GM21381 (cell line): Measurements from ENCODE around the gene MRPS11.
A peak's percentile ranks its signal among the peaks of the same experiment; 100 is the strongest.
"Not testable (repeated sequence)": the region's sequence is repeated elsewhere in the genome, so short reads cannot be mapped to it uniquely, and the experiment has no call there.

Experiments
- ATAC-seq: cut with Tn5 transposase; IDR thresholded peaks from one replicate; pipeline ENCODE4 v1.9.1; 2021; ENCODE audit warnings: mild to moderate bottlenecking, moderate library complexity; ENCODE audit not compliant: unreplicated experiment

MRPS11 gene

DNA sequence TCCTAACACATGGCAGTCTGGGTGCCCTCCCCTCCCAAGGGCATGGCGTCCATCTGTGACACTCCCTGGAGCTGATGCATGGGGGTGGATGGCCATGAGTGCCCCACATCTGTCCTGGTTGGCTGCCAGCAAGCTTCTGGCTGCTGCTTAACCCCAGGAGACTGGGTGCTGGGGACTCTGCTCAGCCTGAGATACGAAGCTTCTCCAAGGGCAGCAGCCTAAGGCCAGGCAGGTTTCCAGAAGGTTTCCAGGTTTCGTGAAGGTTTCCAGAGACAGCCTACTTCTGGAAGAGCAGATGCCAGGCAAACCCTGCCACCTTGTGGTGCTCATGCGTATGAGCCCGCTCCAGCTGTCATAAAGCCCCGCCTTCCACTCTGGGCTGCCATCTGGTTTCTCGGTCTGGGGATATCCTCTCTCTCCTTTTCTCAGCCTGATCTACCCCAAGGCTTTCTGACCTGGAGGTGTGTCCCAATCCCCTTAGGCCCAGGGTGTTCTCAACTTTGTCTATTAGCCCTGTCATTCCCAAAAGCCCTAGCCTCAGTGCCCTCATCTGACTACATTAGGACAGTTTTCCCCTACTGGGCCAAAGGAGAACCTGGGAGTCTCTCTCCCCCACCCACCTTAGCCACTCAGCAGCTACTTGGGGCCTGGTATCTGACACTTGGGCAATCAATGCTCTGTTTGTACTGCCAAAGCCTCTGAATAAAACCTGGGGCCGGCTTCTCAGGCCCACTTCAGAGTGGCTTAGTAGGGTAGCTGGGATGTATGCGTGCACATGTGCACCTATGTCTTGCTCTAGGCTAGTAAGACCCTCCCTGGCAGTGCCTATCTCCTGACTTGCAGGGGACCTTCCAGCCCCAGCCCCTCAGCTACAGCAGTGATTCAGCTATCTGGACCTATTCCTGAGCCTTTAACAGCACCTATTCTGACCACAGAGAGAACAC lies 12.4 kb upstream of the MRPS11 start:
- peak; percentile 93 for ATAC-seq

- no peak for ATAC-seq
These were observed 10.8 kb upstream of the MRPS11 start for GRCh38 chr15:88456733-88457132.

DNA sequence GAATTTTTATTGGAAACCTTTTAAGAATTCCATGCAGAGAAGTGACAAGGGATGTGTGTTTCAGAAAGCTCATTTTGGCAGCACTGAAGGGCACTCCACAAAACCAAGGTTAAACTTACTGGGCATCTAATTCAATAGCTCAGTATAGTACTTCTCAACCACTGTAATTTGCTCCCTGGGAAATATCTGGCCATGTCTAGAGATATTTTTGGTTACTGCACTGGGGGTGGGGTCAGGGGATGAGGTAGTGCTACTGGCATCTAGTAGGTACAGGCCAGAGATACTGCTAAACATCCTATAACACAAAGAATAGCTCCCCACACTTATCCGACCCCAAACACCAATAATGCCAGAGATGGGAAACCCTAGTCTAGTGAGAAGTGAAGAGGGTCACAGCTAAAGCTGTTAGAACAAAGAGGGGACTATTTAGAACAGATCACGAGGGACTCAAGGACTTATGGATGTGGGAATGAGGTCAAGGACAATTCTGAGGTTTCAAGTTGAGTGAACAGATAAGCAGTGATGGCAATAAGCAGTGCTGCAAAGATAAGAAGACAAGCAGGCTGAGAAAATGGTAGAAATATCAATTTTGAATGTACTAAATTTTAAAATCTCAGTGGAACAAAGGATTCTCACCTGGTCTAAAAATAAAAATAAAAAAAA lies 3.5 kb upstream of the MRPS11 start:
- no peak for ATAC-seq

GRCh38 chr15:88465633-88466224 lies 1.8 kb upstream of the MRPS11 start:
- no peak for ATAC-seq

DNA sequence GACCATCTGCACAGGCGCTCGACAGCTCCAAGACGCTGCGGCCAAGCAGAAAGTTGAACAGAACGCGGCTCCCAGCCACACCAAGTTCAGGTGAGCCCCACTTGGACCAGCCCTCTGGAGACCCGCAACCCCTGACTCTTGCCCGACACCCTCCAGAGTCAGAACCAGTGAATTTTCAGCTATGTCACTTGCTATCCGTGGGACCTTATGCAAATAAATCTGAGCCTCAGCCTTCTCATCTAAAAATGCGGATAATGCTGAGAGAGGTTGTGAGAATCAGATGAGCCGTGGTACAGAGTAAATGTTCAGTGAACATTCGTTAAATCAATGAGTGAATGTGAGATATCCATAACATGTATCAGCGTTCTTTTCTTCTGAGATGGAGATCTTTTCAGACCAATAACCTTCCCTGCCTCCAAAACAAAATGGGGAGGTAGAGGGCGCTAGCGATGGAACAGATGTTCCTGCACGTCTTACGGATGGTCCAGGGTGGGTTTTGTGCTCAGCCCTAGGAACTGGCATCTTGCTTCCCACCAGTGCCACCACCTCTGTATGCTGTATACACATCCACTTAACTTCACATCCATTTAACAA lies 524 bp downstream of the MRPS11 start:
- ATAC-seq, result peak; percentile 2

- ATAC-seq, result not testable (repeated sequence)
These were observed 1.2 kb downstream of the MRPS11 start for GRCh38 chr15:88468721-88469120.

DNA sequence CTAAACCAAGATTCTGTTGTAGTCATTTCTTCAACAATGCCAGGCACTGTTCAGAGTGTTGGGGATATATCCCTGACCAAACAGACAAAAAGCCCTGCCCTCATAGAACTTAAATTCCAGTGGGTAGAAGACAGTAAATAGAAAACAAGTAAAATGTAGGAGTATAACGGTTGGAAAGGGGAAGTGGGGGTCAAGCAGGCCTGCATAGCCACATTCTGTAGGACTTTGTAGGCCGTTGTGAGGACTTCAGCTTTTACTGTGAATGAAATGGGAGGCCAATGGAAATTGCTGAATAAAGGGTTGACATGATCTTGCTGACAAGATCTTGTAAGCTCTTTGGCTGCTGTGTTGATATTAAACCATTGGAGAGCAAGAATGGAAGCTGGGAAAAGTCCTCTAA lies 1.8 kb downstream of the MRPS11 start:
- no peak for ATAC-seq

DNA sequence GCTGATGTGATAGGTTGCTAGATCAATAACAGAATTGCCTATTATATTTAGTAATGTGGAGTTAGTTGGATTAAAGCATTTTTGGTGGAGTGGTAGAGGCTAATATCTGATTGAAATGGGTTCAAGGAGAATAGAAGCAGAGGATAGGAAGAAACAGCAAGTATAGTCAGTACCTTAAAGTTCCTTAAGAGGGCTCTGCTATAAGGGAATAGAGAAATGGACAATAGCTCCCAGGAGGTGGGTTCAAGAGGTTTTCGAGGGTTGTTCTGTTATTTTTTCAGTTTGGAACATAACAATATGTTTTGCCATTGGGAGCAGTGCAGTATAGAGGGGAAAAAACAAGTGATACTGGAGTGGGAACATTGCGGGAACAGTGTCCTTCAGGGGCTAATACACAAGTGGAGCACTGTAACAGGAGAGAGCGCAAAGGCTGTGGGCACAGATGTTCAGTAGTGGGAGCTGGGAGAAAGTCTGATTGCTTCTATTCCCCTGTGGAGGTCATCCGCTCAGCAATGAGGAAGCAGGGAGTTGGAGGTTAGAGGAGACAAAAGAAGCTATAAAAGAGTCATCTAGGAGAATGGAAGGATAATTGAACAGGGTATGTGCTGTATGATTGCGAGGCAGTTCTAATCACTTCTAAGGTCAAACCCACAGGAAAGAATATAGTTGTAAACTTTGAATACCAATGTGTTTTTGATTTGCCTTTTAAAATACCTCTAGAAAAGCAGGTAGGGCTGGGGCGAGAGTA lies 3.3 kb downstream of the MRPS11 start:
- ATAC-seq, result no peak

DNA sequence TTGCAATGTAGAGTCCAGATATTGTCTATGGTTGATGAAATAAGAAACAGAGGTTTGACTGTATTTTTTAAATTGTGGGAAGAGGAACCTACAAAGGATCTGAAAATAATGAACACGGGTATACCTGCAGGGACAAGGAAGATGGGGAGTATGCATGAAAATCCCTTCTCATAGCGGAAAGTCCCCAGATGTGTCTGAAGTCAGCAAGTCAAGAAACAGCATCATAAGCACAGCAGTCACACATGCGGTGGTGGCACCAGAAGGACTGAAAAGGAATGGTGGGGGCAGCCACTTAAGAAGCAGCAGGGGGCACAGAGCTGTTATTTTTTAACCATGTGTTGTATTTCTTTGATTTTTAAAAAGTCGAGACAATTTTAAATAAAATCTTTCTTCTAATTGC lies 4.7 kb downstream of the MRPS11 start:
- no peak for ATAC-seq

DNA sequence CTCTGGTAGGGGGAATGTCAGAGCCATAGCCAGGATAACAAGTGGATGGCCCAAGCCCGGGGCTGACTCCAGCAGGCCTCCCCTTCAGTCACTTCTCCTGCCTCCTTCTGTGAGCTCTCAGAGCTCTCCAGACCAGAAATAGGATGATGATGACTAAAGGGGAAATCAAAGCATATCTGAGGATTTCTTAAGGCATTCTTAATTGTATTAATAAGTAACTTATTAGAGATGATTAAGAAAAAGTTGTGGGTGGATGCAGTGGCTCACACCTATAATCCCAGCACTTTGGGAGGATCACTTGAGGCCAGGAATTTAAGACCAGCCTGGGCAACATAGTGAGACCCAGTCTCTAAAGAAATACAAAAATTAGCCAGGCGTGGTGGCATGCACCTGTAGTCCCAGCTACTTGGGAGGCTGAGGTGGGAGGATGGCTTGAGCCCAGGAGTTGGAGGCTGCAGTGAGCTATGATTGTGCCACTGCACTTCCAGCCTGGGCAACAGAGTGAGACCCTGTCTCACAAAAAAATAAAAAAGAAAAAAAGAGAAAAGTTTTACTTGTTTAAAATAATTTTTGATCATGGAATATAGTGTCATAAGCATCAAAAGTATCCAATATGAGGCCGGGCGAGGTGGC lies 6.3 kb downstream of the MRPS11 start:
- not testable (repeated sequence) for ATAC-seq

DNA sequence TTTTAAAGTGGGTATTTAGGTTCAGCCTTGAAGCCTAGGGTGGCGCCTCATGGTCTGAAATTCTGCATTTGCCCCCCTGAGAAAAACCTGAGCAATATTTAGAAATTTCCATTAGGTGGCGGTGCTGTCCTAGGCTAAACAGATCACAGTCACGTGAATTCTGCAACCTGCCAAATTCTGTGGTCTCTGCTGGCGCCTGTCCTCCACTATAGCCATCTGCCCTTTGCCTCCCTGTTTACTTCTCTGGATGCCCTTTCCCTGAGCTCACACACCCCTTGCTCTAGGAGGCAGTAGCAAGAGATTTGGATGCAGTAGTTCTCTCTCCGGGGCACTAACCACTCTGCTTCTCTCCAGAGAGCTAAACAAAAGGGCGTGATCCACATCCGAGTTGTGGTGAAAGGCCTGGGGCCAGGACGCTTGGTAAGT lies 9.1 kb downstream of the MRPS11 start:
- no peak for ATAC-seq

GRCh38 chr15:88477126-88477525 lies 9.6 kb downstream of the MRPS11 start:
- no peak for ATAC-seq

GRCh38 chr15:88477904-88478303 lies 10.4 kb downstream of the MRPS11 start:
- no peak for ATAC-seq

DNA sequence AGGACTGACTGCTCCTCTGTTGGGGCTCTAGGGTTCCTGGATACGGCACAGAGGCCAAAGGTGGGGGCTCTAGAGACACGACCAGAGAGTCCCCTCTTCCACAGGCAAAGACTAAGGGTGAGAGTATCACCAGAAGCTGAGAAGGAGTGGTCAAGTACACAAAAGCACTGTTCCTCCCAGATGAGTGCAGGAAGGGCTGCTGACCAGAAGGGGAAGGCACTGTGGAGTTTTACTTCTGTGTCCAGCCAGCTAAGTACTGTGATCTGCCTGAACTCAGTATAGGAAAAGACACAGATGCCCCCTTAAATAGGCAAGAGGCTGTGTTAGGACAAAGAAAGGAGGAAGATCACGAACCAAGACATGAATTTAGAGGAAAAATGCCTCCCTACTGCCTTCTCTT lies 11.7 kb downstream of the MRPS11 start:
- no peak for ATAC-seq

- ATAC-seq, result no peak
These were observed 13.5 kb downstream of the MRPS11 start for GRCh38 chr15:88480981-88481380.

- ATAC-seq, result no peak
These were observed 14.8 kb downstream of the MRPS11 start for GRCh38 chr15:88482263-88482662.

GRCh38 chr15:88484682-88485331 lies 17.3 kb downstream of the MRPS11 start:
- ATAC-seq, result no peak

DNA sequence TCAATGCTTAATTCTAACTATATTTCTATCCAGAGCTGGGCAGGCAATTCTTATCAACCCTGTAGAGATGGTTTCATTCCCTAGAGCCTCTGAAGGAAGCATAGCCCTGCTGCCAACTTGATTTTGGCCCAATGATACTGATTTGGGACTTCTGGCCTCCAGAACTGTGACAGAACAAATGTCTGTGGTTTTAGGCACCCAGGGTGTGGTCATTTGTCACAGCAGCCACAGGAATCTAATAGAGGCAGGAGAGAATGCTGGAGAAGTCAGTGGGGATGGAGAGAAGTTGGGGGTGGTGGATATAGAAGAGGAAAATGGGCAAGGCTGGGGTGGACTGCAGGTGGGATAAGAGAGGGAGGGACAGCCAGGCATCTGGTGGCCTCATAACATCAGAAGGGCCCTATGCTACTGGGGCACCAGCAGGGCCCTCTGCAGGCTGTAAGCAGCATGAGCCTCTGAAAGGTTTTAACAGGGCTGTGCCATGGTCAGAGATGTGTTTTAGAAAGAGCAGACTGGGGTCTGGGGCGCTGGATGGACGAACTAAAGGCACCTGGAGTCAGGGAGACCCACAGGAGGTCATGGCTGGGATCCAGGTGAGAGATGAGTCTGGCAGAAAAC lies 19.8 kb downstream of the MRPS11 start:
- ATAC-seq, result no peak

GRCh38 chr15:88487796-88488523 lies 20.5 kb downstream of the MRPS11 start:
- no peak for ATAC-seq
